Fibroblast of mammary gland (primary cell): ENCODE results near the gene SH2D1B.

ENCODE experiments used
- DNase-seq: peaks from one replicate; pipeline ENCODE4 v3.0.0-alpha.2; 2010; ENCODE audit warnings: low read depth
- H3K4me3 ChIP-seq: 2 replicates; pipeline ENCODE4 v1.5.1; 2011; ENCODE audit warnings: low read depth, mild to moderate bottlenecking, low read length, moderate library complexity; ENCODE audit not compliant: control insufficient read depth
- TF ChIP-seq, protein P1 (sequence below): conservative IDR thresholded peaks from 2 replicates; pipeline ENCODE4 v1.5.1; 2011; ENCODE audit warnings: low read depth, low read length, inconsistent platforms; ENCODE audit not compliant: control insufficient read depth, insufficient read depth

The SH2D1B gene

DNA sequence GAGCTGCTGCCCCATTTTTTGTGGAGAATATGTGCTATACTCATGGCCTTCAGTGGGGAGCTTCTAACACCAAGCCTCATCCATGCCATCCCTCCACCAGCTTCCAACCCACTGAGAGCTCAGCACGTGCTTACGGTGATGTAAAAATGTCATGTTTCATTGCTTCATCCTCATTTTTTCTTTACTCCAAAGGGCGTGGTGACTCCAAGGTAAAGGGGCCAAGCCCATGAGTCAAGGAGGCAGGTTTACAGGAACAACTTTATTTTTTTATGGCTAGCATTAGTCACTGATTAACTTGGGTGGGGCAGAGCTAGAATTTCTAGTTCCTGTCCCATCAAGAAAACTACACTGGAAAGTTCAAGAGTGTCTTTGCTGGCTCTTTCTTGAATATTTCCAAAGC lies 30.6 kb downstream of the SH2D1B start, which contains the start of gene C1orf226:
C1orf226 (plus strand) TSS at position 346 of the 400 bp plus-strand sequence. CDS start 174 bp downstream, outside the sequence.
- DNase-seq: no peak
- TF ChIP-seq, protein P1, sequence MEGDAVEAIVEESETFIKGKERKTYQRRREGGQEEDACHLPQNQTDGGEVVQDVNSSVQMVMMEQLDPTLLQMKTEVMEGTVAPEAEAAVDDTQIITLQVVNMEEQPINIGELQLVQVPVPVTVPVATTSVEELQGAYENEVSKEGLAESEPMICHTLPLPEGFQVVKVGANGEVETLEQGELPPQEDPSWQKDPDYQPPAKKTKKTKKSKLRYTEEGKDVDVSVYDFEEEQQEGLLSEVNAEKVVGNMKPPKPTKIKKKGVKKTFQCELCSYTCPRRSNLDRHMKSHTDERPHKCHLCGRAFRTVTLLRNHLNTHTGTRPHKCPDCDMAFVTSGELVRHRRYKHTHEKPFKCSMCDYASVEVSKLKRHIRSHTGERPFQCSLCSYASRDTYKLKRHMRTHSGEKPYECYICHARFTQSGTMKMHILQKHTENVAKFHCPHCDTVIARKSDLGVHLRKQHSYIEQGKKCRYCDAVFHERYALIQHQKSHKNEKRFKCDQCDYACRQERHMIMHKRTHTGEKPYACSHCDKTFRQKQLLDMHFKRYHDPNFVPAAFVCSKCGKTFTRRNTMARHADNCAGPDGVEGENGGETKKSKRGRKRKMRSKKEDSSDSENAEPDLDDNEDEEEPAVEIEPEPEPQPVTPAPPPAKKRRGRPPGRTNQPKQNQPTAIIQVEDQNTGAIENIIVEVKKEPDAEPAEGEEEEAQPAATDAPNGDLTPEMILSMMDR: no peak
- no peak within 1 kb of the TSS for H3K4me3 ChIP-seq

DNA sequence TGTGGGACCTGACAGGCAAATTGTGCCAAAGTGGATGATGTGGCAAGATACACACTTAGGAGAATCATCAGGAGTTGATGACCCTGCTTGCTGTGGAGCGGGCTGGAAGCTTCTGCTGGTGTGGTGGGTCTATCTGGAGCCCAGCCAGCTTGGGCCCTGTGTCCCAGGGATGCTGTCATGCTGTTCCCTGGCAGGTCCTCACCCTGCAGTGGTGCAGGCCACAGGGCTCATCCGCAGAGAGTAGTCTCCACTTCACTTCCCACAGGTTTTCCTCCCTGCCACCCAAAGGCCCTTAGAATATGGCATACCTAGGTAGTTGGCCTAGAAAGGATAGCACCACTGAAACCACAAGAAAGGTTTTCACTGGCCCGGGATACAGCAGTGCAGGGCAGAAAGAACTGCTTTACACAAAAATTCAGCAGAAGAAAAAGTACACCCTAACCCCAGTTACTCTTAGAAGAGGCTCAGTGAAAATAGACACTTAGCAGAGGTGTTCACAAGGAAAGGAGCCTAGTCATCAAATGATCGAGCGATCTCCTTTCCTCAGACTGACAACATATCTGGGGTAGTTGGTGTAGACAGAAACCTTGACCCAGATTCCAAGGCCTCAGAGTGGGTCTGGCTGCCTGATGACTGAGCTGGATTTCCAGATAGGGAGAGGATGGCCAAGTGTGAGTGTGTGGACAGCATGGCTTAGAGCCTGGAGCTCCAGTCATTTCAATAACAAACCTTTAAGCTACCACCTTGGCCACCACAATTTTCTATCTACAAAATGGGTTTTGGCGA lies 31.7 kb downstream of the SH2D1B start:
- H3K4me3 ChIP-seq: no peak overlapping the region
- peak; percentile 20 for DNase-seq
- TF ChIP-seq, protein P1: no peak

DNA sequence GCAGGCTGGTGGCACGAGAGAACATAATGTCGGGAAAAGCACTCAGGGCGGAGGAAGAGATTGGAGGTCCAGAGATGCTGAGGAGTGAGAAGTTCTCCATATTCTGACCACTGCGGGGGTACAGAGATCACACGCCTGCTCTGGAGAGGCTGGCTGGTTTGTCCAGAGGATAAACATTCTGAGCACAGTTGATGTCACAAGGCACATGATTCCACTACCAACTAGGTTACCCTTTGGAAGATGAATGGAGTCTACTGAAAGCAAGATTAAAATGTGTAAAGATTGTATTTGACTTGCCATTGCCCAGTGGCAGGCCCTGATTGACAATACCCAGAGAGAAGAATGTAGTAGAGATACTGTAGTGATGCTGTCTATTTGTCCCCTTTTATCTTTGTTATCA lies 35.2 kb downstream of the SH2D1B start, which contains the start of gene SPATA46:
SPATA46 (minus strand) TSS at position 164 of the 400 bp plus-strand sequence; CDS start at position 100, 64 bp downstream.
- DNase-seq: no peak
- H3K4me3 ChIP-seq: no peak within 1 kb of the TSS
- TF ChIP-seq, protein P1: no peak

DNA sequence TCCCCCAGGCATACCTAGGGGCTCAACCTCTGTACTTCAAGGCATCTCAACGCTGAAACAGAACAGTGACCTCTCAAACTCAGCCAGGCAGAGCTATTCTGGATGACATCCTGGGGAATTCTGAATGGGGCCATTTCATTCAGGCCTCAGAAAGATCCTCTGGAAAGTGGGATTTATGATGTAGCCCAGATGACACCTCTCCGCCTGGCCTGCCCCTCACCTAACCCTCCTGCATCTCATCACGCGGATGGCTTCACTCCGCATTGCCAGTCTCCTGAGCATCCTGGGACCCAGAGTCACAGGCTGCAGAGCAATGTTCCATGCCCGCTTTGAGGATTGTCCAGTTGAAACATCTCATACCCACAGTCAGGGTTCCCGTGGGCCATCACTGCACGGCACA lies 36.5 kb downstream of the SH2D1B start:
- TF ChIP-seq, protein P1: no peak
- DNase-seq: no peak
- H3K4me3 ChIP-seq: no peak overlapping the region

DNA sequence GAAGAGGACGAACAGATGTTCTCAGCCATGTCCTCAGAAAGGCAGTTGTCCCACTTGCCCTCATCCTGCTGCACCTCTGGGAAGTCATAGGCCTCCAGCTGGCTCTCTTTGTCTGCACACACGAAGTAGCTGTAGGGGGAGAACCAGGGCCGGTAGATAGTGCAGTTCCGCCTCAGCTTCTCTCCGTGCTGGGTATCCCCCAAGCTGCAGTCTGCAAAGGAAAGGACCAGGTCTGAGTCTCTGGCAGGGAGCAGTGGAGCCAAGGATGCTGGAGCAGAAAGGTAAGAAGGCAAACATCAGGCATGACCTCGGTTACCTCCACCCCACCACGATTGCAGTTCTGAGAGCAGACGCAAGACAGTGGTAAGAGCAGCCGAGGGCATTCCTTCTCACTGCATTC lies 37.5 kb downstream of the SH2D1B start:
- no peak overlapping the region for H3K4me3 ChIP-seq
- TF ChIP-seq, protein P1: no peak
- no peak for DNase-seq

DNA sequence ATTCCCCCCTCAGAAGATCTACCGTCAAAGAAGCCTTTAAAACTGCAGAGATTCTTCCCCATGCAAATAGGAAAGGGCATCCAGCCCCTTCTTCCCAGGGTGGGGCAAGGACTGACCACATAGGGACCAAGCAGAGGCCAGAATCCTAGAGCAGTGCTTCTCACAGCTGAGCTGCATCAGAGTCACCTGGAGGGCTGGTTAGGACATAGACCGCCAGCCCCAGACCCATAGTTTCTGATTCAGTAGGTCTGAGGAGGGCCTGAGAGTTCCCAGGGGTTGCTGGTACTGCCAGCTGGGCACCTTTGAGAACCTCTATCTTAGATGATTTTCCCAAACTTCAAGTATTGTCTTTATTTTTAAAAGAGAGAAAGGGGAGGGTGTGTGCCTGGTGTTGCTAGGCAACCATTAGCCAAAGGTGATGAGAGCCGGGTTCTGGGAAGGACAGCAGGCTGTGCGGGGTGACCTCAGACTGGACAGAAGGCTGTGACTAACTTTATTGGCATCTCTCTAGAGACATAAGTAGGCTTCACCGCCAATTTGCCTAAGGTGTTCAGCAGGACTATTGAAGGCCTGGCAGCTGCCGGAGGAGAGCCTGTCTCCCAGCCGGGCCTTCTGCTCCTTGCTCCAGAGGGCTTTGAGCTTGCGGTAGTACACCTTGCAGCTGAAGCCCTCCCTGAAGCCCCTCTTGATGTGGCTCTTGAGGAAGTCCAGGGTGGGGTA lies 38.2 kb downstream of the SH2D1B start:
- peak; percentile 67 for DNase-seq
- TF ChIP-seq, protein P1: no peak
- no peak overlapping the region for H3K4me3 ChIP-seq
